Liver (tissue), 3 donors: ENCODE results near the gene MYOZ1.

Experiments
- TAF1 ChIP-seq: conservative IDR thresholded peaks from 2 replicates; pipeline ENCODE4 v1.6.1; 2016; ENCODE audit warnings: antibody characterized with exemption, mild to moderate bottlenecking
- YY1 ChIP-seq: IDR thresholded peaks from 2 replicates; pipeline ENCODE4 v1.6.1; 2016; ENCODE audit warnings: antibody characterized with exemption, mild to moderate bottlenecking
- TF ChIP-seq, protein P1 (sequence below): fragments of 150-350 bp; IDR thresholded peaks from 2 replicates; pipeline ENCODE4 v1.5.1; 2017; ENCODE audit warnings: improper control_type of control experiment, low read depth, low read length; ENCODE audit not compliant: missing input control
- TF ChIP-seq, protein P2 (sequence below): IDR thresholded peaks from 2 replicates; pipeline ENCODE4 v1.6.1; 2016; ENCODE audit warnings: antibody characterized with exemption, mild to moderate bottlenecking
- TF ChIP-seq, protein P3 (sequence below): IDR thresholded peaks from 2 replicates; pipeline ENCODE4 v1.6.1; 2016; ENCODE audit warnings: antibody characterized with exemption
- TF ChIP-seq, protein P4 (sequence below): IDR thresholded peaks from 2 replicates; pipeline ENCODE4 v1.6.1; 2016; ENCODE audit warnings: antibody characterized with exemption
- donor health status: healthy.
- donor health status: healthy.

DNA sequence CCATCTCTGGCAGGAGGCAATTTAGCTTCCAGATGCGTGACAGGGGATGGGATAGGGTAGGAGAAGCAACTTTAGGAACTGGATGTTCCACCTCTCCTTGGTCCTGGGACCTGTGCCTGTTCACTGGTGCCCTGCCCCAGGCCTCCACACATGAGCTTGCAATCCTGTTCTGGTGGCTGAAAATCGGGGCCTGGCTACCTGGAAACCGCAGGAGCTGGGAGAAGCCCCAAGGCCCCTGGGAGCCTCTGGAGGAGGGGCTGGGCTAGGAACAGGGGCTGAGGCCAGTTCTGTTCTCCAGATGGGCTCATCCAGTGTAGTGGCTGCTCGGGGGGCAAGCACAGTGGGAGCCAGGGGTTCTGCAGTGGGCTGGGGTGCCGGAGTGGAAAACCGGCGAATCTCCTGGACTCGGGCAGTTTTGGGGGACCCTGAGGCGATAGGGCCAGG, 5.3 kb upstream of the MYOZ1 start:
- TF ChIP-seq YY1 (no peak), TAF1 (no peak)
- TF ChIP-seq, protein P1, sequence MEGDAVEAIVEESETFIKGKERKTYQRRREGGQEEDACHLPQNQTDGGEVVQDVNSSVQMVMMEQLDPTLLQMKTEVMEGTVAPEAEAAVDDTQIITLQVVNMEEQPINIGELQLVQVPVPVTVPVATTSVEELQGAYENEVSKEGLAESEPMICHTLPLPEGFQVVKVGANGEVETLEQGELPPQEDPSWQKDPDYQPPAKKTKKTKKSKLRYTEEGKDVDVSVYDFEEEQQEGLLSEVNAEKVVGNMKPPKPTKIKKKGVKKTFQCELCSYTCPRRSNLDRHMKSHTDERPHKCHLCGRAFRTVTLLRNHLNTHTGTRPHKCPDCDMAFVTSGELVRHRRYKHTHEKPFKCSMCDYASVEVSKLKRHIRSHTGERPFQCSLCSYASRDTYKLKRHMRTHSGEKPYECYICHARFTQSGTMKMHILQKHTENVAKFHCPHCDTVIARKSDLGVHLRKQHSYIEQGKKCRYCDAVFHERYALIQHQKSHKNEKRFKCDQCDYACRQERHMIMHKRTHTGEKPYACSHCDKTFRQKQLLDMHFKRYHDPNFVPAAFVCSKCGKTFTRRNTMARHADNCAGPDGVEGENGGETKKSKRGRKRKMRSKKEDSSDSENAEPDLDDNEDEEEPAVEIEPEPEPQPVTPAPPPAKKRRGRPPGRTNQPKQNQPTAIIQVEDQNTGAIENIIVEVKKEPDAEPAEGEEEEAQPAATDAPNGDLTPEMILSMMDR, result no peak
- TF ChIP-seq, protein P2, sequence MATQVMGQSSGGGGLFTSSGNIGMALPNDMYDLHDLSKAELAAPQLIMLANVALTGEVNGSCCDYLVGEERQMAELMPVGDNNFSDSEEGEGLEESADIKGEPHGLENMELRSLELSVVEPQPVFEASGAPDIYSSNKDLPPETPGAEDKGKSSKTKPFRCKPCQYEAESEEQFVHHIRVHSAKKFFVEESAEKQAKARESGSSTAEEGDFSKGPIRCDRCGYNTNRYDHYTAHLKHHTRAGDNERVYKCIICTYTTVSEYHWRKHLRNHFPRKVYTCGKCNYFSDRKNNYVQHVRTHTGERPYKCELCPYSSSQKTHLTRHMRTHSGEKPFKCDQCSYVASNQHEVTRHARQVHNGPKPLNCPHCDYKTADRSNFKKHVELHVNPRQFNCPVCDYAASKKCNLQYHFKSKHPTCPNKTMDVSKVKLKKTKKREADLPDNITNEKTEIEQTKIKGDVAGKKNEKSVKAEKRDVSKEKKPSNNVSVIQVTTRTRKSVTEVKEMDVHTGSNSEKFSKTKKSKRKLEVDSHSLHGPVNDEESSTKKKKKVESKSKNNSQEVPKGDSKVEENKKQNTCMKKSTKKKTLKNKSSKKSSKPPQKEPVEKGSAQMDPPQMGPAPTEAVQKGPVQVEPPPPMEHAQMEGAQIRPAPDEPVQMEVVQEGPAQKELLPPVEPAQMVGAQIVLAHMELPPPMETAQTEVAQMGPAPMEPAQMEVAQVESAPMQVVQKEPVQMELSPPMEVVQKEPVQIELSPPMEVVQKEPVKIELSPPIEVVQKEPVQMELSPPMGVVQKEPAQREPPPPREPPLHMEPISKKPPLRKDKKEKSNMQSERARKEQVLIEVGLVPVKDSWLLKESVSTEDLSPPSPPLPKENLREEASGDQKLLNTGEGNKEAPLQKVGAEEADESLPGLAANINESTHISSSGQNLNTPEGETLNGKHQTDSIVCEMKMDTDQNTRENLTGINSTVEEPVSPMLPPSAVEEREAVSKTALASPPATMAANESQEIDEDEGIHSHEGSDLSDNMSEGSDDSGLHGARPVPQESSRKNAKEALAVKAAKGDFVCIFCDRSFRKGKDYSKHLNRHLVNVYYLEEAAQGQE, result no peak
- TF ChIP-seq, protein P3, sequence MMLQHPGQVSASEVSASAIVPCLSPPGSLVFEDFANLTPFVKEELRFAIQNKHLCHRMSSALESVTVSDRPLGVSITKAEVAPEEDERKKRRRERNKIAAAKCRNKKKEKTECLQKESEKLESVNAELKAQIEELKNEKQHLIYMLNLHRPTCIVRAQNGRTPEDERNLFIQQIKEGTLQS, result no peak
- TF ChIP-seq, protein P4, sequence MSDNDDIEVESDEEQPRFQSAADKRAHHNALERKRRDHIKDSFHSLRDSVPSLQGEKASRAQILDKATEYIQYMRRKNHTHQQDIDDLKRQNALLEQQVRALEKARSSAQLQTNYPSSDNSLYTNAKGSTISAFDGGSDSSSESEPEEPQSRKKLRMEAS, result no peak
